Fibroblast of villous mesenchyme (primary cell): ENCODE data around the gene TGFB1. TPM values are rescaled to one million over a fixed set of nuclear protein-coding genes. Genes with fewer than 3 reads are reported as not detected.

Experiments
- DNase-seq: peaks from one replicate; pipeline ENCODE4 v3.0.0-alpha.2; 2010; ENCODE audit warnings: low read depth
- H3K4me3 ChIP-seq: 2 replicates; pipeline ENCODE4 v1.5.1; 2011; ENCODE audit warnings: low read depth, mild to moderate bottlenecking, low read length
- CTCF ChIP-seq: IDR thresholded peaks from 2 replicates; pipeline ENCODE4 v1.5.1; 2012; ENCODE audit warnings: low read depth, mild to moderate bottlenecking, low read length; ENCODE audit not compliant: insufficient read depth
- total RNA-seq: library from RNA; depleted of rRNA; stranded (reverse); fragments of >200 nt; gene quantifications from 2 replicates; pipeline ENCODE4 v1.2.3, GENCODE V29; 2012

Gene TGFB1
- total RNA-seq, 1 donor, result 7.8 TPM

- no peak overlapping the region for H3K4me3 ChIP-seq
- no peak for TF ChIP-seq CTCF
- no peak for DNase-seq
Observed at GRCh38 chr19:41362143-41362847, 8.6 kb upstream of the TGFB1 start.

- no peak for DNase-seq
- no peak for TF ChIP-seq CTCF
- H3K4me3 ChIP-seq, result no peak overlapping the region
Observed at GRCh38 chr19:41359741-41360140, 6.0 kb upstream of the TGFB1 start.

- no peak overlapping the region for H3K4me3 ChIP-seq
- no peak for DNase-seq
- no peak for TF ChIP-seq CTCF
Observed at GRCh38 chr19:41357746-41358145, 4.0 kb upstream of the TGFB1 start.

- no peak for DNase-seq
Observed at GRCh38 chr19:41356984-41357739, 3.4 kb upstream of the TGFB1 start.

GRCh38 chr19:41355802-41356201, 2.1 kb upstream of the TGFB1 start:
- no peak overlapping the region for H3K4me3 ChIP-seq
- no peak for DNase-seq
- TF ChIP-seq CTCF, result no peak

More at GRCh38 chr19:41356984-41357739, 3.4 kb upstream of the TGFB1 start:
- H3K4me3 ChIP-seq, result no peak overlapping the region
- TF ChIP-seq CTCF, result no peak

- no peak for TF ChIP-seq CTCF
- no peak for DNase-seq
- no peak overlapping the region for H3K4me3 ChIP-seq
Observed at GRCh38 chr19:41355035-41355434, 1.3 kb upstream of the TGFB1 start.
